NB4 (cell line): Measurements from ENCODE around the gene ZNF699.

ENCODE experiments used
- DNase-seq: peaks from one replicate; pipeline ENCODE4 v3.0.0; 2010; ENCODE audit warnings: low read depth
- H3K4me3 ChIP-seq: one replicate; pipeline ENCODE4 v1.5.1; 2011; ENCODE audit warnings: mild to moderate bottlenecking, low read depth, low read length, moderate library complexity
- CTCF ChIP-seq: IDR thresholded peaks from one replicate; pipeline ENCODE4 v1.5.1; 2012; ENCODE audit warnings: low read depth, low read length
- MAX ChIP-seq: IDR thresholded peaks from 2 replicates; pipeline ENCODE4 v1.6.1; 2011; ENCODE audit warnings: low read depth, low read length
- MYC ChIP-seq: IDR thresholded peaks from 2 replicates; pipeline ENCODE4 v1.6.1; 2011; ENCODE audit warnings: low read depth, low read length
- POLR2A ChIP-seq: IDR thresholded peaks from 2 replicates; pipeline ENCODE4 v1.6.1; 2011; ENCODE audit warnings: mild to moderate bottlenecking; ENCODE audit not compliant: insufficient read length; ENCODE audit errors: extremely low read depth

Gene ZNF699

GRCh38 chr19:9309139-9309973 lies at the start of gene ZNF699:
TSS of gene ZNF699 (minus strand) at chr19:9309838. CDS start at chr19:9305119, 4,719 bp downstream.
- TF ChIP-seq POLR2A = peak; percentile 78
- no peak for TF ChIP-seq MYC
- DNase-seq = peak; percentile 100
- peak within 1 kb of the TSS; percentile 95 for H3K4me3 ChIP-seq

- no peak overlapping the region for H3K4me3 ChIP-seq
- TF ChIP-seq POLR2A = no peak
- TF ChIP-seq MAX = no peak
- no peak for TF ChIP-seq CTCF
- no peak for TF ChIP-seq MYC
Observed at GRCh38 chr19:9354651-9355050, 45.0 kb upstream of the ZNF699 start.

GRCh38 chr19:9353011-9353410 lies 43.4 kb upstream of the ZNF699 start:
- DNase-seq = no peak
- H3K4me3 ChIP-seq = no peak overlapping the region
- no peak for TF ChIP-seq POLR2A
- no peak for TF ChIP-seq MYC
- no peak for TF ChIP-seq CTCF
- TF ChIP-seq MAX = no peak

More at GRCh38 chr19:9354651-9355050, 45.0 kb upstream of the ZNF699 start:
- DNase-seq = no peak

GRCh38 chr19:9352505-9352904 lies 42.9 kb upstream of the ZNF699 start:
- no peak for DNase-seq
- H3K4me3 ChIP-seq = no peak overlapping the region
- no peak for TF ChIP-seq CTCF
- no peak for TF ChIP-seq POLR2A
- no peak for TF ChIP-seq MAX
- no peak for TF ChIP-seq MYC

- TF ChIP-seq MYC (no peak), MAX (no peak), POLR2A (no peak), CTCF (no peak)
- no peak overlapping the region for H3K4me3 ChIP-seq
- DNase-seq = no peak
Observed at GRCh38 chr19:9348671-9349070, 39.0 kb upstream of the ZNF699 start.

GRCh38 chr19:9348253-9348652 lies 38.6 kb upstream of the ZNF699 start:
- no peak overlapping the region for H3K4me3 ChIP-seq
- no peak for DNase-seq
- TF ChIP-seq POLR2A (no peak), CTCF (no peak), MAX (no peak), MYC (no peak)
